GM12878 (cell line): ENCODE results near the gene QSOX1. TPM values are rescaled to one million over a fixed set of nuclear protein-coding genes. Genes with fewer than 3 reads are reported as not detected.

Experiments used
- ATAC-seq: fragments of 200-7000 bp; cut with Tn5 transposase; 3 replicates; pipeline ENCODE4 v1.9.1; 2020; ENCODE audit warnings: mild to moderate bottlenecking, moderate library complexity
- BruUV-seq: library from RNA; stranded (reverse); fragments of 400-500 nt; replicated peaks from 2 replicates; lab custom pipeline; 2021; lab: Mats Ljungman, UMichigan
- CTCF ChIA-PET: fragments of 300-600 bp; sonication (Branson Sonifier 250); formaldehyde crosslinking; extraction: SDS; loops from one replicate; lab custom pipeline; 2021; ENCODE audit warnings: inconsistent platforms; lab: Yijun Ruan, JAX
- POLR2A ChIA-PET: fragments of 350-600 bp; formaldehyde crosslinking; extraction: SDS; loops from one replicate; lab custom pipeline; 2021; ENCODE audit warnings: inconsistent platforms; lab: Charles Lee
- RAD21 ChIA-PET: fragments of 300-600 bp; sonication (Branson Sonifier 250); formaldehyde crosslinking; loops from one replicate; lab custom pipeline; 2023; ENCODE audit warnings: antibody characterized with exemption; ENCODE audit not compliant: unreplicated experiment; lab: Charles Lee
- SMC1A ChIA-PET: fragments of 300-600 bp; sonication (Branson Sonifier 250); formaldehyde crosslinking; loops from one replicate; lab custom pipeline; 2023; ENCODE audit not compliant: unreplicated experiment, uncharacterized antibody; lab: Charles Lee
- DNase-seq: peaks from one replicate; pipeline ENCODE4 v3.0.0-alpha.2; 2011; ENCODE audit warnings: low read depth, low spot score
- FAIRE-seq: peaks from 3 replicates; lab custom pipeline; 2011; peaks lifted over from hg19 to GRCh38; lab: Jason Lieb, UNC
- H2AFZ ChIP-seq: 2 replicates; pipeline ENCODE4 v1.6.0; 2011; ENCODE audit warnings: low read depth, low read length, control low read depth; ENCODE audit not compliant: control insufficient read depth
- H3K27ac ChIP-seq: 2 replicates; pipeline ENCODE4 v1.5.1; 2011; ENCODE audit warnings: control low read depth; ENCODE audit not compliant: control insufficient read depth, insufficient read depth
- H3K27me3 ChIP-seq, 2 experiments: replicated peaks in 1 of 2; 2 replicates each; pipeline versions ENCODE4 v1.6.0 to v1.6.1; 2011; ENCODE audit warnings: low read length in 1 of 2; ENCODE audit not compliant: control insufficient read depth in 2 of 2, insufficient read depth in 2 of 2
- H3K36me3 ChIP-seq, 2 experiments: 2 replicates each; pipeline ENCODE4 v1.5.1; 2011; ENCODE audit warnings: low read length in 1 of 2; ENCODE audit not compliant: control insufficient read depth in 2 of 2, insufficient read depth in 2 of 2
- H3K4me1 ChIP-seq: 2 replicates; pipeline ENCODE4 v1.6.1; 2011; ENCODE audit warnings: mild to moderate bottlenecking, low read length, moderate library complexity, mixed read lengths; ENCODE audit not compliant: control insufficient read depth, insufficient read depth
- H3K4me2 ChIP-seq: 2 replicates; pipeline ENCODE4 v1.6.0; 2011; ENCODE audit warnings: control low read depth; ENCODE audit not compliant: control insufficient read depth, insufficient read depth
- H3K4me3 ChIP-seq: fragments of 200-600 bp; sonication (generic); 2 replicates; pipeline ENCODE4 v1.5.1; 2016
- H3K79me2 ChIP-seq: 2 replicates; pipeline ENCODE4 v1.6.0; 2011; ENCODE audit warnings: low read length; ENCODE audit not compliant: control insufficient read depth, insufficient read depth
- H3K9ac ChIP-seq: 2 replicates; pipeline ENCODE4 v1.8.0; 2011; ENCODE audit warnings: low read length, control low read depth, mixed read lengths; ENCODE audit not compliant: control insufficient read depth, insufficient read depth
- H3K9me3 ChIP-seq: replicated peaks from 3 replicates; pipeline ENCODE4 v1.5.1; 2011; ENCODE audit warnings: mild to moderate bottlenecking, low read length; ENCODE audit not compliant: control insufficient read depth, insufficient read depth
- H4K20me1 ChIP-seq: 2 replicates; pipeline ENCODE4 v1.6.0; 2011; ENCODE audit not compliant: control insufficient read depth, insufficient read depth
- BHLHE40 ChIP-seq, 2 experiments: fragments of 450-650 bp in 1 of 2; IDR thresholded peaks; 2 replicates each; pipeline ENCODE4 v1.6.1; 2011 to 2017; ENCODE audit warnings: low read depth in 2 of 2, borderline replicate concordance in 1 of 2, improper control_type of control experiment in 1 of 2, low read length in 1 of 2, mild to moderate bottlenecking in 1 of 2
- CHD1 ChIP-seq: IDR thresholded peaks from 2 replicates; pipeline ENCODE4 v1.6.1; 2012; ENCODE audit warnings: low read depth, low read length, improper control_type of control experiment
- CHD4 ChIP-seq: fragments of 200-600 bp; sonication (generic); IDR thresholded peaks from 2 replicates; pipeline ENCODE4 v1.6.1; 2016; ENCODE audit warnings: mild to moderate bottlenecking
- ETV6 ChIP-seq, 2 experiments: fragments of 450-650 bp in 1 of 2; IDR thresholded peaks in 1 of 2; conservative IDR thresholded peaks in 1 of 2; 2 replicates each; pipeline ENCODE4 v1.6.1; 2014; ENCODE audit warnings: antibody characterized with exemption in 1 of 2, borderline replicate concordance in 1 of 2, low read depth in 1 of 2, mild to moderate bottlenecking in 1 of 2, moderate library complexity in 1 of 2
- GATAD2B ChIP-seq: fragments of 450-650 bp; conservative IDR thresholded peaks from 2 replicates; pipeline ENCODE4 v1.6.1; 2017; ENCODE audit warnings: low read depth, mild to moderate bottlenecking, moderate library complexity
- IRF3 ChIP-seq: fragments of 450-650 bp; IDR thresholded peaks from 2 replicates; pipeline ENCODE4 v1.6.1; 2014; ENCODE audit warnings: mild to moderate bottlenecking
- MXI1 ChIP-seq: fragments of 150-350 bp; IDR thresholded peaks from 2 replicates; pipeline ENCODE4 v1.6.1; 2011; ENCODE audit warnings: low read depth, mild to moderate bottlenecking, inconsistent platforms, low read length, improper control_type of control experiment
- MYB ChIP-seq: fragments of 150-350 bp; IDR thresholded peaks from 2 replicates; pipeline ENCODE4 v1.6.1; 2014; ENCODE audit warnings: mild to moderate bottlenecking, low read depth, low read length, borderline replicate concordance
- NFIC ChIP-seq: IDR thresholded peaks from 2 replicates; pipeline ENCODE4 v1.6.1; 2012; ENCODE audit warnings: low read depth, mild to moderate bottlenecking, inconsistent platforms, low read length, moderate library complexity
- PAX8 ChIP-seq: fragments of 450-650 bp; IDR thresholded peaks from 2 replicates; pipeline ENCODE4 v1.6.1; 2017; ENCODE audit warnings: mild to moderate bottlenecking, moderate library complexity
- SKIL ChIP-seq: fragments of 450-650 bp; IDR thresholded peaks from 2 replicates; pipeline ENCODE4 v1.6.1; 2017; ENCODE audit warnings: mild to moderate bottlenecking, low read depth, inconsistent platforms; ENCODE audit not compliant: poor library complexity, severe bottlenecking
- SREBF2 ChIP-seq: IDR thresholded peaks from 2 replicates; pipeline ENCODE4 v1.6.1; 2012; ENCODE audit warnings: mild to moderate bottlenecking, low read length
- STAT3 ChIP-seq: IDR thresholded peaks from 2 replicates; pipeline ENCODE4 v1.6.1; 2011; ENCODE audit warnings: low read depth, low read length, improper control_type of control experiment
- SUPT20H ChIP-seq: IDR thresholded peaks from 2 replicates; pipeline ENCODE4 v1.6.1; 2011; ENCODE audit warnings: low read depth, mild to moderate bottlenecking, low read length, moderate library complexity, borderline replicate concordance; ENCODE audit not compliant: control insufficient read depth
- USF2 ChIP-seq: IDR thresholded peaks from 2 replicates; pipeline ENCODE4 v1.6.1; 2011; ENCODE audit warnings: low read depth, low read length, improper control_type of control experiment, borderline replicate concordance
- YBX1 ChIP-seq: fragments of 450-650 bp; IDR thresholded peaks from 2 replicates; pipeline ENCODE4 v1.6.1; 2016; ENCODE audit warnings: antibody characterized with exemption
- ZNF384 ChIP-seq: IDR thresholded peaks from 2 replicates; pipeline ENCODE4 v1.6.1; 2012; ENCODE audit warnings: low read depth, mild to moderate bottlenecking, low read length, improper control_type of control experiment, borderline replicate concordance
- WGBS: methylation state at CpG from one replicate; pipeline ENCODE4 v1.1.6; 2016; ENCODE audit warnings: low lambda C conversion rate; ENCODE audit not compliant: insufficient replicate concordance, insufficient coverage; ENCODE audit errors: missing lambda C conversion rate; 5-methylcytosine and 5-hydroxymethylcytosine counted together
- in situ Hi-C: fragments of 300-500 bp; cut with MboI; formaldehyde crosslinking; loops from 9 replicates; pipeline ENCODE4 v1.14.3; 2018; ENCODE audit warnings: mixed read lengths
- intact Hi-C: fragments of 100-400 bp; cut with micrococcal nuclease; formaldehyde crosslinking; loops from one replicate; pipeline ENCODE4 v1.14.2; 2022; ENCODE audit not compliant: unreplicated experiment
- polyA plus RNA-seq, 11 experiments: library from polyadenylated mRNA; depleted of rRNA in 4 of 11; unstranded in 6 of 11; stranded (reverse) in 5 of 11; fragments of >200 nt; fragmentation: Nextera tagmentation in 4 of 11; fragmentation: Illumina TruSeq in 1 of 11; extraction: Ambion mirVana in 4 of 11; extraction: Trizol in 1 of 11; gene quantifications; 1 replicate in 1 of 11; 2 replicates in 10 of 11; pipeline versions ENCODE4 v1.2.1 to v1.2.3, GENCODE V29; 2011 to 2016; ENCODE audit warnings: inconsistent platforms in 2 of 11, missing spikeins in 2 of 11, low read depth in 1 of 11
- total RNA-seq, 4 experiments: library from RNA; depleted of rRNA in 3 of 4; stranded (reverse); fragments of >200 nt in 3 of 4; fragmentation: Illumina TruSeq in 1 of 4; extraction: Trizol in 1 of 4; gene quantifications; 2 replicates each; pipeline versions ENCODE4 v1.2.1 to v1.2.3, GENCODE V29; 2013 to 2021

The QSOX1 gene
- total and polyA plus RNA-seq, 10 of the 15 experiments (the other 5 are each of a cell fraction or from before 2014, with no cell fraction given): 1.8 to 31.3 (median 11.2) TPM

DNA sequence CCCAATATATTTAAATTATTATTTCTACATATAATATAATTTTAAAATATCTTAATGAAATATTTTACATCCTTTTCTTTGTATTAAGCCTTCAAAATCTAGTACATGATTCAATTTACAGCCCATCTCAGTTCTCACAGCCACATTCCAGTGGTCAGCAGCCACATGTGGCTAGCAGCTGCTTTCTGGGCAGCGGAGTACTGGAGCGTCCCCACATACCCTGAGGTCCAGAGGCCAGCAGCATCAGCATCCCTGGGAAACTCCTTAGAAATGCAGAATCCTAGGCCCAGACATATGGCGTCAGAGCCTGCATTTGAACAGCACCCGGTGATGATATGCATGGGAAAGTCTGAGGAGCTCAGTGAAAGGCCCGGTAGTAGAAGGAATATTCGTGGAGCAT lies 66.8 kb downstream of the QSOX1 start (continued):
- TF ChIP-seq IRF3: no peak
- TF ChIP-seq, all 136 proteins: peak for 0

GRCh38 chr1:180224902-180225301 lies 70.2 kb downstream of the QSOX1 start:
- no TSS peak for BruUV-seq
- no peak for TF ChIP-seq SKIL
- TF ChIP-seq USF2: no peak
- TF ChIP-seq YBX1: no peak
- no peak for TF ChIP-seq SREBF2
- no peak for TF ChIP-seq SUPT20H
- no peak for TF ChIP-seq STAT3
- TF ChIP-seq PAX8: no peak
- TF ChIP-seq ETV6 (conservative IDR thresholded peaks at IDR 0.05 in 1 of 2, IDR thresholded peaks at IDR 0.05 in 1 of 2; ENCODE audit: borderline replicate concordance in 1 of 2, low read depth in 1 of 2): no peak
- TF ChIP-seq MYB: no peak
- no peak for TF ChIP-seq BHLHE40 (IDR thresholded peaks at IDR 0.05; ENCODE audit: borderline replicate concordance in 1 of 2, low read depth in 2 of 2, low read length in 1 of 2)
- no peak for TF ChIP-seq CHD4
- no peak for TF ChIP-seq GATAD2B
- TF ChIP-seq CHD1: no peak
- no peak for TF ChIP-seq ZNF384
- TF ChIP-seq NFIC: no peak
- no peak for TF ChIP-seq MXI1
- no peak for FAIRE-seq
- Histone ChIP-seq H3K4me3 (no peak overlapping the region), H3K4me1 (peaks cover 6% of the 10 kb centered on the region), H3K27me3 (peaks cover 6 to 9% of the 10 kb centered on the region in 2 experiments), H3K9ac (no peak overlapping the region), H2AFZ (no peak overlapping the region), H3K79me2 (no peaks in the 10 kb centered on the region), H3K36me3 (no peaks in the 10 kb centered on the region), H3K27ac (no peak overlapping the region), H3K4me2 (no peak overlapping the region), H4K20me1 (peaks cover 3% of the 10 kb centered on the region; the same call in 1 of the 2 replicates), H3K9me3 (no peaks in the 10 kb centered on the region; the same call in 2 of the 3 replicates)
- ChIA-PET SMC1A (interaction anchor here (0.7 kb wide), 1 partner anchor 147 kb away, joined by 3 read pairs; no protein-coding TSS in a partner anchor), POLR2A (no interaction called here), RAD21 (no interaction called here), CTCF (no interaction called here)
- intact Hi-C loops: no loop called here
- DNase-seq: no peak
- in situ Hi-C loops: no loop called here
- no peak for ATAC-seq
- WGBS: 66% methylated on average over 5 of the region's 5 CpGs
